ENCODE data around the gene TSN. TPM values are rescaled to one million over a fixed set of nuclear protein-coding genes. Genes with fewer than 3 reads are reported as not detected.
A peak's percentile ranks its signal among the peaks of the same experiment; 100 is the strongest.

Gene TSN
- total and polyA plus RNA-seq, 2 donors (not counting 1 experiment from before 2014, with no cell fraction given): 40.0 to 50.4 TPM

GRCh38 chr2:121774235-121774634 is 18.8 kb downstream of the TSN start:
- Histone ChIP-seq H3K4me2 (ENCODE audit: extremely low read depth, insufficient read depth, low read length) (no peak overlapping the region), H3K36me3 (ENCODE audit: control insufficient read depth, insufficient read depth, low read length) (no peaks in the 10 kb centered on the region), H3K79me2 (ENCODE audit: control insufficient read depth, insufficient read depth, low read length) (no peaks in the 10 kb centered on the region), H3K9ac (ENCODE audit: insufficient read depth, low read length) (no peak overlapping the region), H4K20me1 (ENCODE audit: control insufficient read depth, extremely low read depth, insufficient read depth, low read length) (no peaks in the 10 kb centered on the region), H3K27ac (ENCODE audit: insufficient read depth, low read length) (no peak overlapping the region), H3K27me3 (ENCODE audit: control insufficient read depth, insufficient read depth, low read length) (peaks cover 4% of the 10 kb centered on the region), H3K9me3 (ENCODE audit: control insufficient read depth, insufficient read depth, low read depth, low read length) (no peaks in the 10 kb centered on the region), H3K4me1 (ENCODE audit: control insufficient read depth, extremely low read depth, insufficient read depth, low read length) (no peaks in the 10 kb centered on the region), H2AFZ (ENCODE audit: low read length) (no peak overlapping the region), H3K4me3 (replicated peaks in 1 of 4; ENCODE audit: control extremely low read depth in 1 of 4, insufficient read depth in 1 of 4, low read depth in 3 of 4, low read length in 4 of 4) (no peak overlapping the region)
- TF ChIP-seq EZH2 (IDR thresholded peaks at IDR 0.05; ENCODE audit: low read length, missing control alignments) (no peak), CTCF (conservative IDR thresholded peaks at IDR 0.05 in 1 of 2, IDR thresholded peaks at IDR 0.05 in 1 of 2; ENCODE audit: low read depth in 1 of 2, low read length in 2 of 2) (no peak)
- DNase-seq (ENCODE audit: low read depth in 2 of 2): no peak

GRCh38 chr2:121776361-121776760 is 20.9 kb downstream of the TSN start:
- H3K9me3 ChIP-seq (ENCODE audit: control insufficient read depth, insufficient read depth, low read depth, low read length): no peaks in the 10 kb centered on the region
- H3K27me3 ChIP-seq (ENCODE audit: control insufficient read depth, insufficient read depth, low read length): peaks cover 4% of the 10 kb centered on the region
- no peaks in the 10 kb centered on the region for H3K79me2 ChIP-seq (ENCODE audit: control insufficient read depth, insufficient read depth, low read length)
- no peak overlapping the region for H3K9ac ChIP-seq (ENCODE audit: insufficient read depth, low read length)
- no peaks in the 10 kb centered on the region for H4K20me1 ChIP-seq (ENCODE audit: control insufficient read depth, extremely low read depth, insufficient read depth, low read length)
- TF ChIP-seq EZH2 (IDR thresholded peaks at IDR 0.05; ENCODE audit: low read length, missing control alignments): no peak
- TF ChIP-seq CTCF (conservative IDR thresholded peaks at IDR 0.05 in 1 of 2, IDR thresholded peaks at IDR 0.05 in 1 of 2; ENCODE audit: low read depth in 1 of 2, low read length in 2 of 2): no peak
- peak in 1 of 2 donors; percentile 9 for DNase-seq (ENCODE audit: low read depth in 2 of 2)
- H3K27ac ChIP-seq (ENCODE audit: insufficient read depth, low read length): no peak overlapping the region
- H3K4me1 ChIP-seq (ENCODE audit: control insufficient read depth, extremely low read depth, insufficient read depth, low read length): no peaks in the 10 kb centered on the region
- H3K4me3 ChIP-seq (replicated peaks in 1 of 4; ENCODE audit: control extremely low read depth in 1 of 4, insufficient read depth in 1 of 4, low read depth in 3 of 4, low read length in 4 of 4): no peak overlapping the region
- H3K36me3 ChIP-seq (ENCODE audit: control insufficient read depth, insufficient read depth, low read length): no peaks in the 10 kb centered on the region
- no peak overlapping the region for H3K4me2 ChIP-seq (ENCODE audit: extremely low read depth, insufficient read depth, low read length)
- no peak overlapping the region for H2AFZ ChIP-seq (ENCODE audit: low read length)

GRCh38 chr2:121776885-121777698 is 21.6 kb downstream of the TSN start:
- Histone ChIP-seq H3K36me3 (ENCODE audit: control insufficient read depth, insufficient read depth, low read length) (no peaks in the 10 kb centered on the region), H2AFZ (ENCODE audit: low read length) (peak overlapping the region; percentile 49), H3K4me1 (ENCODE audit: control insufficient read depth, extremely low read depth, insufficient read depth, low read length) (no peaks in the 10 kb centered on the region), H3K27me3 (ENCODE audit: control insufficient read depth, insufficient read depth, low read length) (peaks cover 4% of the 10 kb centered on the region), H3K9me3 (ENCODE audit: control insufficient read depth, insufficient read depth, low read depth, low read length) (no peaks in the 10 kb centered on the region), H3K79me2 (ENCODE audit: control insufficient read depth, insufficient read depth, low read length) (no peaks in the 10 kb centered on the region), H4K20me1 (ENCODE audit: control insufficient read depth, extremely low read depth, insufficient read depth, low read length) (no peaks in the 10 kb centered on the region), H3K9ac (ENCODE audit: insufficient read depth, low read length) (no peak overlapping the region), H3K27ac (ENCODE audit: insufficient read depth, low read length) (no peak overlapping the region), H3K4me3 (replicated peaks in 1 of 4; ENCODE audit: control extremely low read depth in 1 of 4, insufficient read depth in 1 of 4, low read depth in 3 of 4, low read length in 4 of 4) (no peak overlapping the region), H3K4me2 (ENCODE audit: extremely low read depth, insufficient read depth, low read length) (no peak overlapping the region)
- TF ChIP-seq EZH2 (IDR thresholded peaks at IDR 0.05; ENCODE audit: low read length, missing control alignments): no peak
- no peak for TF ChIP-seq CTCF (conservative IDR thresholded peaks at IDR 0.05 in 1 of 2, IDR thresholded peaks at IDR 0.05 in 1 of 2; ENCODE audit: low read depth in 1 of 2, low read length in 2 of 2)
- peak; percentile 23 to 37 for DNase-seq (ENCODE audit: low read depth in 2 of 2)
